ENCODE data around the gene F10.

F10 gene

GRCh38 chr13:113171250-113172125 is 48.9 kb downstream of the F10 start:
- no peak for DNase-seq (ENCODE audit: low spot score)

GRCh38 chr13:113172419-113172926 is 49.9 kb downstream of the F10 start:
- DNase-seq (ENCODE audit: low spot score) = no peak

GRCh38 chr13:113176280-113176679 is 53.7 kb downstream of the F10 start:
- DNase-seq (ENCODE audit: low spot score) = no peak

GRCh38 chr13:113176822-113177221 is 54.2 kb downstream of the F10 start:
- DNase-seq (ENCODE audit: low spot score) = no peak

GRCh38 chr13:113178070-113178895 is 55.7 kb downstream of the F10 start:
- no peak for DNase-seq (ENCODE audit: low spot score)

GRCh38 chr13:113178896-113179167 is 56.2 kb downstream of the F10 start:
- no peak for DNase-seq (ENCODE audit: low spot score)

- no peak for DNase-seq (ENCODE audit: low spot score)
Observed at GRCh38 chr13:113179374-113180230, 57.0 kb downstream of the F10 start.

GRCh38 chr13:113182046-113182445 is 59.4 kb downstream of the F10 start:
- no peak for DNase-seq (ENCODE audit: low spot score)

- no peak for DNase-seq (ENCODE audit: low spot score)
Observed at GRCh38 chr13:113183450-113184129, 61.0 kb downstream of the F10 start.

GRCh38 chr13:113184568-113185440 is 62.2 kb downstream of the F10 start:
- DNase-seq (ENCODE audit: low spot score) = no peak

- no peak for DNase-seq (ENCODE audit: low spot score)
Observed at GRCh38 chr13:113186061-113186900, 63.7 kb downstream of the F10 start.

- DNase-seq (ENCODE audit: low spot score) = peak; percentile 99
Observed at GRCh38 chr13:113187263-113187669, 64.7 kb downstream of the F10 start.

GRCh38 chr13:113187883-113188665 is 65.5 kb downstream of the F10 start:
- no peak for DNase-seq (ENCODE audit: low spot score)

GRCh38 chr13:113190181-113190580 is 67.6 kb downstream of the F10 start:
- DNase-seq (ENCODE audit: low spot score) = no peak

GRCh38 chr13:113192279-113192678 is 69.7 kb downstream of the F10 start:
- no peak for DNase-seq (ENCODE audit: low spot score)

GRCh38 chr13:113192902-113193301 is 70.3 kb downstream of the F10 start:
- DNase-seq (ENCODE audit: low spot score) = no peak

- DNase-seq (ENCODE audit: low spot score) = no peak
Observed at GRCh38 chr13:113195360-113195759, 72.8 kb downstream of the F10 start.

- DNase-seq (ENCODE audit: low spot score) = no peak
Observed at GRCh38 chr13:113196970-113197737, 74.6 kb downstream of the F10 start.

Measured in kidney capillary endothelial cell (primary cell).